ENCODE data around the gene MRPL37.
"Not testable (repeated sequence)": the region's sequence is repeated elsewhere in the genome, so short reads cannot be mapped to it uniquely, and the experiment has no call there.

The MRPL37 gene

DNA sequence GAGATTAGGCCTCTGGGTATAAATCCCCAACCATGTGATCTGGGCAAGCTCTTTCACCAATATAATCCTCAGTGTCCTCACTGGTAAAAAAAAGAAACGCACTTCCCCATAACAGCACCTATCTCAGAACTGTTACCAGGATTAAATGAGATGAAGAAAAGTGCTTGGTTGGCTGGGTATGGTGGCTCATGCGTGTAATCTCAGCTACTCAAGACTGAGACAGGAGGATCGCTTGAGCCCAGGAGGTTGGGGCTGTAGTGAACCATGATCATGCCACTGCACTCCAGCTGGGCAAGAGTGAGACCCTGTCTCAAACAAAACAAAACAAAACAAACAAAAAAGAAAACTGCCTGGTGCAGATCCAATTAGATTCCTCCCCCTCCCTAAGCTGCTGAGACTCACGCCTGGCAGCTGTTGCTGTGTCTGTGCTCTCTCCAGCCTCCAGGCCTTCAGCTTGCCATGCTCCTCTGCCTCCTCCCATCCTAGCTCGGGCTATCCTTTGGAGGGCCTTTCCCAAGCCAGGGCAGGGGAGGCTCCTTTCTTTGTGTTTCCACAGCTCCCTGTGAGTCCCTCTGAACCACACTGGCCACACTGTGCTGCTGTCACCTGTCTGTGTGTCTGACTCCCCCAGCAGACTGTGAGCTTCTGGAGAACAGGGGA lies 19.1 kb upstream of the MRPL37 start:
- Mint-ChIP-seq H3K9me3 (no peaks in the 10 kb centered on the region), H3K27ac (peak overlapping the region; percentile 26), H3K4me3 (no peak overlapping the region), H3K4me1 (ENCODE audit: low read depth) (peaks cover 1% of the 10 kb centered on the region), H3K27me3 (ENCODE audit: low read depth) (no peaks in the 10 kb centered on the region), H3K36me3 (ENCODE audit: low read depth) (peaks cover 5% of the 10 kb centered on the region)
- DNase-seq (ENCODE audit: low spot score), result no peak

GRCh38 chr1:54186056-54186455 lies 13.9 kb upstream of the MRPL37 start:
- no peak overlapping the region for H3K4me3 Mint-ChIP-seq
- no peak for DNase-seq (ENCODE audit: low spot score)
- H3K4me1 Mint-ChIP-seq (ENCODE audit: low read depth), result peaks cover 1% of the 10 kb centered on the region
- H3K36me3 Mint-ChIP-seq (ENCODE audit: low read depth), result peaks cover 16% of the 10 kb centered on the region
- H3K27ac Mint-ChIP-seq, result no peak overlapping the region
- H3K27me3 Mint-ChIP-seq (ENCODE audit: low read depth), result no peaks in the 10 kb centered on the region
- H3K9me3 Mint-ChIP-seq, result no peaks in the 10 kb centered on the region

DNA sequence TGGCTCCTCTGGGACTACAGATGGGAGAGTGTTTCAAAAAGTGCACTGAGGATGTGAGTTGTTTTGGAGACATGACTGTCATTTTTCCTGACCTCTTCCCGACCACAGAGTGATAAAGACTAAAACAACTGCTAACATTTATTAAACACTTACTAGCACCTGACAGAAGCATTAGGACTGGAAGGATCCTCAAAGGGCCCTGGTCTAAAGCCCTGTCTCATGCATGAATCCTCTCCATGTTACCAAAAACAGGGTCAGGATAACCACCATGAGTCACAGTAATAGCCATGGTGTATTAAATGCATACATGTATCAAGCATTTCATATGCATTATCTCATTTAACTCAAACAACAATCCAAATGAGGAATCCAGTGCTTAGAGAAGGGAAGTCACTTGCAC lies 11.7 kb upstream of the MRPL37 start:
- Mint-ChIP-seq H3K4me1 (ENCODE audit: low read depth) (no peaks in the 10 kb centered on the region), H3K9me3 (no peaks in the 10 kb centered on the region), H3K36me3 (ENCODE audit: low read depth) (peaks cover 19% of the 10 kb centered on the region), H3K4me3 (no peak overlapping the region), H3K27ac (no peak overlapping the region), H3K27me3 (ENCODE audit: low read depth) (no peaks in the 10 kb centered on the region)
- DNase-seq (ENCODE audit: low spot score), result no peak

DNA sequence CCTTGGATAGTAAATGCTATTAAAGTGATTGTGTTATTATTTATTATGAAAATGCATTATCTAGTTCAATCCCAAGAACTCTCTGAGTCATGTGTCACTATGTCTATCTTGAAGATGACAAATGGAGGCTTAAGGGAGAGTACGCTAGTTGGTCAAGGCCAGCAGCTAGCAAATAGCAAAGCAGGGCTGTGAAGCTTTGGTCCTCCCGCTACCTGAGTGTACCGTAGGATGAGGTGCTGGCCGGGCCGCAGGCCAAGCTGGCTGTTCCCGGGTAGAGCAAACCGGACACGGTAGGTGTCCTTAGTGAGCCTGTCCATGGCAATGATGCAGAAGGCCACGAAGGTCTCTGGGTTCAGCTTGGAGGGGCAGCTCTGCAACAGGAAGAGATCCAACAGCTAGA lies 9.4 kb upstream of the MRPL37 start:
- Mint-ChIP-seq H3K27me3 (ENCODE audit: low read depth) (no peaks in the 10 kb centered on the region), H3K36me3 (ENCODE audit: low read depth) (peaks cover 16% of the 10 kb centered on the region), H3K4me3 (no peak overlapping the region), H3K9me3 (no peaks in the 10 kb centered on the region), H3K27ac (no peak overlapping the region), H3K4me1 (ENCODE audit: low read depth) (no peaks in the 10 kb centered on the region)
- no peak for DNase-seq (ENCODE audit: low spot score)

DNA sequence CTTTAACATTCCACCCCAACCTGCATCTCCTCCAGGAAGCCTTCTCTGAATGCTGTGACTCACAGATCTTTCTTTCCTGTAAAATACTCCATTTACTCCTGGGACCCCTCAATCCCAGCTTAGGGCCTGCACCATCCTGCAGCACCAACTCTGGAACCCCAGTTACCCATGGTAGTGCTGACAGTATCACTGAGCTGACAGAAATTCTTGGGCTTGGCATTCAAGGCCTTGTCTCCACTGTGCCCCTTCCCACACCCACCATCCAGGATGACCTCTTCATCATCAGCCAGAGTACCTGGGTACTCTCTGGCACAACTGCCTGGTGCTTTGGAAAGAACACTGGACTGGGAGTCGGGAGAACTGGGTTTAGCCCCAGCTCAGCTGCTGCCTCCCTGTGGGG lies 8.4 kb upstream of the MRPL37 start:
- Mint-ChIP-seq H3K4me1 (ENCODE audit: low read depth) (no peaks in the 10 kb centered on the region), H3K27me3 (ENCODE audit: low read depth) (no peaks in the 10 kb centered on the region), H3K4me3 (no peak overlapping the region), H3K36me3 (ENCODE audit: low read depth) (peaks cover 12% of the 10 kb centered on the region), H3K9me3 (no peaks in the 10 kb centered on the region), H3K27ac (no peak overlapping the region)
- DNase-seq (ENCODE audit: low spot score), result no peak

- Mint-ChIP-seq H3K27ac (no peak overlapping the region), H3K36me3 (ENCODE audit: low read depth) (peaks cover 6% of the 10 kb centered on the region), H3K4me3 (no peak overlapping the region)
Measured at GRCh38 chr1:54193453-54193852, 6.5 kb upstream of the MRPL37 start.

DNA sequence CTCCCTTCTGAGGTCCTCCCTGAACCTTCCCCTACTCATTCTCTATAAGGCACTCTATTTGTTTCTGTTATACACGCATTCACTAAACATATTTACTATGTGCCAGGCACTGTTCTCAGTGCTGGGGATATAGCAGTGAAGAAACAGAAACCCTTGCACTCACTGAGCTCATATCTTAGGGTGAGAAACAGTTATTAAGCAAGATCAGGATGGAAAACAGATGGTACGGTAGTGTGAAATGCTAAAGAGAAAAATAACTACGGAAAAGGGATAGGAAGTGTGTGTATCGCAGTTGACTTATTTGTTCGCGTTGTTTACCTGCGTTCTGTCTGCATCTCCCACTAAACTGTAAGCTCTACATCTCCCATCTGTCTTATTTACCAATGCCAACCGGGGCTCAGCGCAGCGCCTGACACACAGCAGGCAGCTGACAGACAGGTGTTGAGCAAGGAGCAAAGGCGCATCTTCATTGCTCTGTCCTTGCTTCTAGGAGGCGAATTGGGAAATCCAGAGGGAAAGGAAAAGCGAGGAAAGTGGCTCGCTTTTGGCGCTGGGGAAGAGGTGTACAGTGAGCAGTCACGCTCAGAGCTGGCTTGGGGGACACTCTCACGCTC lies 709 bp upstream of the MRPL37 start:
- Mint-ChIP-seq H3K27ac (peak overlapping the region; percentile 13), H3K27me3 (ENCODE audit: low read depth) (no peaks in the 10 kb centered on the region), H3K4me3 (peak overlapping the region; percentile 95), H3K36me3 (ENCODE audit: low read depth) (peaks cover 20% of the 10 kb centered on the region), H3K9me3 (no peaks in the 10 kb centered on the region), H3K4me1 (ENCODE audit: low read depth) (peaks cover 28% of the 10 kb centered on the region)
- DNase-seq (ENCODE audit: low spot score), result no peak

More at GRCh38 chr1:54193453-54193852, 6.5 kb upstream of the MRPL37 start:
- Mint-ChIP-seq H3K9me3 (no peaks in the 10 kb centered on the region), H3K4me1 (ENCODE audit: low read depth) (no peaks in the 10 kb centered on the region), H3K27me3 (ENCODE audit: low read depth) (no peaks in the 10 kb centered on the region)
- DNase-seq (ENCODE audit: low spot score), result no peak

DNA sequence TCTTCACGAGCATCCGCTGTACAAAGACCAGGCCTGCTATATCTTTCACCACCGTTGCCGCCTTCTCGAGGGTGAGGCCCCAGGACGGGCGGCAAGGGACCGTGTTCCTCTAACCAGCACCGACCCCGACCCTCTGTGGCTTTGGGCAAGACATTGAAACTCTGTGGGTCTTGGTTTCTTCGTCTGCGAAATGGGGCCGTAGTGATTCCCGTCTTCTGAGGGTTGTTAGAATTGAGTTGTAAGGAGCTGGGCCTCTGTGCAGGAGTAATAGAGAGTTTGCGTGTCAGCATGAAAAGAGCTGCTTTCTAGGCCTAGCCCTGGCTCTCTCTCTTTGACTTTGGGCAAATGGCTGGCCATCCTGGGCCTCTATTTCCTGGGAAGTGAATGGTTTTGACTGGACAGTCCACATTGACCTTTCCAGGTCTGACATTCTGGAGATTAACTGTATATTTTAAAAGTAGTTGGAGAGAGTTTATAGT lies 591 bp downstream of the MRPL37 start:
- H3K4me3 Mint-ChIP-seq, result peak overlapping the region; percentile 95
- H3K4me1 Mint-ChIP-seq (ENCODE audit: low read depth), result peaks cover 28% of the 10 kb centered on the region
- no peaks in the 10 kb centered on the region for H3K9me3 Mint-ChIP-seq
- DNase-seq (ENCODE audit: low spot score), result no peak
- H3K27me3 Mint-ChIP-seq (ENCODE audit: low read depth), result no peaks in the 10 kb centered on the region
- H3K36me3 Mint-ChIP-seq (ENCODE audit: low read depth), result peaks cover 28% of the 10 kb centered on the region
- peak overlapping the region; percentile 85 for H3K27ac Mint-ChIP-seq

DNA sequence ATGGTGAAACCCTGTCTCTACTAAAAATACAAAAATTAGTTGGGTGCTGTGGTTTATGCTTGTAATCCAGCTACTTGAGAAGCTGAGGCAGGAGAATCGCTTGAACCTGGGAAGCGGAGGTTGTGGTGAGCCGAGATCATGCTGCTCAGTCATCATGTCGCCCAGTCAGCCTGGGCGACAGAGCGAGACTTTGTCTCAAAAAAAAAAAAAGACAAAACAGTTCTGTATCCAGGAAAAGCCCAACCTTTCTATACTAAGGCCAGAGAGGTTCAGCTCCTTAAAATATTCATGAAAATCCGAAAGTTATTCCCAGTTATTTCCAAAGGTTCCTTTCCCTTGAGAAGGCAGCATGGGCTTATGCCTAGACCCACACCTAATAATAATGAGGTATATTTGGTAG lies 4.2 kb downstream of the MRPL37 start:
- Mint-ChIP-seq H3K4me3 (no peak overlapping the region), H3K4me1 (ENCODE audit: low read depth) (peaks cover 26% of the 10 kb centered on the region), H3K9me3 (no peaks in the 10 kb centered on the region), H3K27ac (no peak overlapping the region), H3K27me3 (ENCODE audit: low read depth) (no peaks in the 10 kb centered on the region), H3K36me3 (ENCODE audit: low read depth) (peaks cover 51% of the 10 kb centered on the region)
- DNase-seq (ENCODE audit: low spot score), result no peak

- H3K36me3 Mint-ChIP-seq (ENCODE audit: low read depth), result peaks cover 63% of the 10 kb centered on the region
Measured at GRCh38 chr1:54207287-54207686, 7.3 kb downstream of the MRPL37 start.

DNA sequence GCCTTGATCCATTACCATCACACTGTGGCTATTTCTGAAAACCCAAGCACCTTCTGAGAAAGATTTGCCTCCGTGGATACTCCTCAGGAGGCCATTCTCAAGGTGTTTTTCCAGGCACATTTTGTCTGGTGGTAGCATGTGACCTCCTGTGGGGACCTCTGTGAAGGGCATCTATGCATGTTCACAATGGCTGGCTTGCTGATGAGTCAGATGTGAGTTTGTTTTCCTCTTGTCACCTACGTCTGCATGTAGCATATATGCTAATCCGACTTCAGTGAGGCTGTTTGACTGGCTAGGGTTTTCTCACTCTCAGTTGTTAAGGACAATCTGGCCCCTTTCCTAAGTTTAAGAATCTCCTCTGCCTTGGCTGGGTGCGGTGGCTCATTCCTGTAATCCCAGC lies 7.9 kb downstream of the MRPL37 start:
- not testable (repeated sequence) for H3K27ac Mint-ChIP-seq; DNase-seq (ENCODE audit: low spot score); H3K27me3 Mint-ChIP-seq (ENCODE audit: low read depth); H3K9me3 Mint-ChIP-seq; H3K4me3 Mint-ChIP-seq; H3K4me1 Mint-ChIP-seq (ENCODE audit: low read depth)
- H3K36me3 Mint-ChIP-seq (ENCODE audit: low read depth), result peaks cover 64% of the 10 kb centered on the region

More at GRCh38 chr1:54207287-54207686, 7.3 kb downstream of the MRPL37 start:
- no peak overlapping the region for H3K27ac Mint-ChIP-seq
- H3K4me1 Mint-ChIP-seq (ENCODE audit: low read depth), result peaks cover 7% of the 10 kb centered on the region
- DNase-seq (ENCODE audit: low spot score), result no peak
- no peak overlapping the region for H3K4me3 Mint-ChIP-seq
- H3K9me3 Mint-ChIP-seq, result no peaks in the 10 kb centered on the region
- no peaks in the 10 kb centered on the region for H3K27me3 Mint-ChIP-seq (ENCODE audit: low read depth)

GRCh38 chr1:54212872-54213271 lies 12.9 kb downstream of the MRPL37 start:
- Mint-ChIP-seq H3K27ac (no peak overlapping the region), H3K4me3 (no peak overlapping the region), H3K9me3 (no peaks in the 10 kb centered on the region), H3K27me3 (ENCODE audit: low read depth) (no peaks in the 10 kb centered on the region), H3K4me1 (ENCODE audit: low read depth) (no peaks in the 10 kb centered on the region), H3K36me3 (ENCODE audit: low read depth) (peaks cover 68% of the 10 kb centered on the region)
- DNase-seq (ENCODE audit: low spot score), result no peak

GRCh38 chr1:54215523-54215922 lies 15.6 kb downstream of the MRPL37 start:
- H3K4me3 Mint-ChIP-seq, result no peak overlapping the region
- no peaks in the 10 kb centered on the region for H3K27me3 Mint-ChIP-seq (ENCODE audit: low read depth)
- peaks cover 65% of the 10 kb centered on the region for H3K36me3 Mint-ChIP-seq (ENCODE audit: low read depth)
- H3K4me1 Mint-ChIP-seq (ENCODE audit: low read depth), result no peaks in the 10 kb centered on the region
- DNase-seq (ENCODE audit: low spot score), result no peak
- H3K9me3 Mint-ChIP-seq, result no peaks in the 10 kb centered on the region
- H3K27ac Mint-ChIP-seq, result no peak overlapping the region

GRCh38 chr1:54218883-54219687 lies 19.1 kb downstream of the MRPL37 start:
- Mint-ChIP-seq H3K27me3 (ENCODE audit: low read depth) (no peaks in the 10 kb centered on the region), H3K36me3 (ENCODE audit: low read depth) (peaks cover 52% of the 10 kb centered on the region), H3K4me3 (no peak overlapping the region), H3K4me1 (ENCODE audit: low read depth) (no peaks in the 10 kb centered on the region), H3K9me3 (no peaks in the 10 kb centered on the region), H3K27ac (no peak overlapping the region)
- no peak for DNase-seq (ENCODE audit: low spot score)

All from T-helper 2 cell treated with Interferon-gamma antibody and Interleukin-4, amounts not matched to agents 5 μg/mL and 100 μg/mL, for 36 hours (primary cell).